Spleen (tissue), 11 donors: Measurements from ENCODE around the gene OR13A1. TPM values are rescaled to one million over a fixed set of nuclear protein-coding genes. Genes with fewer than 3 reads are reported as not detected.
"Not testable (repeated sequence)": the region's sequence is repeated elsewhere in the genome, so short reads cannot be mapped to it uniquely, and the experiment has no call there.

Experiments used
- DNase-seq: peaks from one replicate; pipeline ENCODE4 v3.0.0-alpha.2; 2020
- H3K27ac ChIP-seq, 8 donors: fragments of 200-600 bp; sonication (generic) in 7 of 8; 1 replicate in 4 of 8; 2 replicates in 4 of 8; pipeline versions ENCODE4 v1.5.0 to v1.8.0; 2016 to 2021; ENCODE audit warnings: inconsistent platforms in 4 of 8, mild to moderate bottlenecking in 4 of 8, moderate library complexity in 1 of 8
- H3K27me3 ChIP-seq, 7 donors: fragments of 200-600 bp; sonication (generic) in 6 of 7; replicated peaks in 1 of 7; 1 replicate in 4 of 7; 2 replicates in 3 of 7; pipeline versions ENCODE4 v1.5.0 to v1.8.0; 2016 to 2021; ENCODE audit warnings: inconsistent platforms in 3 of 7, mild to moderate bottlenecking in 1 of 7
- H3K36me3 ChIP-seq, 6 donors: fragments of 200-600 bp; sonication (generic) in 5 of 6; 1 replicate in 4 of 6; 2 replicates in 2 of 6; pipeline versions ENCODE4 v1.5.0 to v1.8.0; 2016 to 2021; ENCODE audit warnings: inconsistent platforms in 2 of 6
- H3K4me1 ChIP-seq, 6 donors: fragments of 200-600 bp; sonication (generic) in 5 of 6; 1 replicate in 3 of 6; 2 replicates in 3 of 6; pipeline versions ENCODE4 v1.5.0 to v1.8.0; 2016 to 2021; ENCODE audit warnings: inconsistent platforms in 3 of 6
- H3K4me3 ChIP-seq, 8 donors: fragments of 200-600 bp; sonication (generic) in 7 of 8; 1 replicate in 4 of 8; 2 replicates in 4 of 8; pipeline versions ENCODE4 v1.5.0 to v1.8.0; 2016 to 2021; ENCODE audit warnings: inconsistent platforms in 4 of 8, mild to moderate bottlenecking in 4 of 8, moderate library complexity in 2 of 8
- H3K9me3 ChIP-seq, 8 donors: fragments of 200-600 bp; sonication (generic) in 7 of 8; 1 replicate in 4 of 8; 2 replicates in 4 of 8; pipeline versions ENCODE4 v1.5.0 to v1.8.0; 2016 to 2021; ENCODE audit warnings: inconsistent platforms in 4 of 8
- CTCF ChIP-seq, 11 experiments: fragments of 200-600 bp in 7 of 11; fragments of 450-650 bp in 4 of 11; sonication (generic) in 4 of 11; IDR thresholded peaks in 8 of 11; conservative IDR thresholded peaks in 3 of 11; 1 replicate in 7 of 11; 2 replicates in 4 of 11; pipeline versions ENCODE4 v1.4.0 to v1.8.0; 2016 to 2021; ENCODE audit warnings: antibody characterized with exemption in 11 of 11, inconsistent platforms in 4 of 11, mild to moderate bottlenecking in 1 of 11
- POLR2A ChIP-seq, 3 donors: fragments of 450-650 bp; IDR thresholded peaks; one replicate each; pipeline ENCODE4 v1.5.1; 2017; ENCODE audit warnings: antibody characterized with exemption in 3 of 3, mild to moderate bottlenecking in 1 of 3
- POLR2AphosphoS5 ChIP-seq, 3 donors: sonication (generic); formaldehyde crosslinking; IDR thresholded peaks; one replicate each; pipeline ENCODE4 v1.5.1; 2017; ENCODE audit warnings: antibody characterized with exemption in 3 of 3
- WGBS, 5 donors: extraction: QIAGEN DNeasy Blood & Tissue Kit in 3 of 5; methylation state at CpG; one replicate each; pipeline versions ENCODE4 v1.1.5 to v1.1.7; 2013 to 2018; 5-methylcytosine and 5-hydroxymethylcytosine counted together
- intact Hi-C: fragments of 100-400 bp; cut with DNase I; formaldehyde crosslinking; loops from one replicate; pipeline ENCODE4 v1.15.0; 2023; ENCODE audit warnings: low total_unique reads
- polyA plus RNA-seq, 3 donors: library from polyadenylated mRNA; stranded (reverse); fragments of 200-250 nt; gene quantifications; one replicate each; pipeline ENCODE4 v1.2.1, GENCODE V29; 2013
- total RNA-seq, 7 donors: library from RNA; depleted of rRNA in 3 of 7; stranded (reverse); fragments of >200 nt in 3 of 7; fragmentation: NEBNext Ultra II Directional in 4 of 7; extraction: Animal tissue kit (Norgen Biotek cat#: 25700) in 4 of 7; gene quantifications; one replicate each; pipeline versions ENCODE4 v1.1.0 to v1.2.1, GENCODE V29; 2016 to 2021
- donor health status: healthy with polysubstance abuse.
- donor health status: DM: no; HTN: no; CAD: no; lungs with moderate emphysema.
- donor health status: DM: no; HTN: no; CAD: no.
- donor health status: Bipolar disorder and iron deficiency.
- donor health status: healthy.
- donor health status: DM: no; HTN: no; CAD: no.
- donor health status: DM: yes; HTN: yes; CAD: no.

The OR13A1 gene
- total and polyA plus RNA-seq, 10 donors: 0.13 to 3.8 (median 0.68) TPM; not detected in 1

- TF ChIP-seq CTCF (IDR thresholded peaks at IDR 0.05 in 8 of 11, conservative IDR thresholded peaks at IDR 0.05 in 3 of 11): no peak
- no peak for TF ChIP-seq POLR2A (IDR thresholded peaks at IDR 0.05)
- no peak for TF ChIP-seq POLR2AphosphoS5 (IDR thresholded peaks at IDR 0.05)
- peaks cover 0 to 11% (median 3%) of the 10 kb centered on the region in 8 donors for H3K9me3 ChIP-seq
- H3K27me3 ChIP-seq: no peaks in the 10 kb centered on the region
- H3K36me3 ChIP-seq: no peaks in the 10 kb centered on the region
- peaks cover 0 to 10% (median 6%) of the 10 kb centered on the region in 6 donors for H3K4me1 ChIP-seq
- DNase-seq: no peak
- WGBS, 5 donors: 46 to 68% (median 58%) methylated on average over 1 of the region's 1 CpG
- H3K27ac ChIP-seq: no peak overlapping the region
- H3K4me3 ChIP-seq: no peak overlapping the region
- intact Hi-C loops: no loop called here
These were observed 37.8 kb upstream of the OR13A1 start for GRCh38 chr10:45353186-45353585.

- peaks cover 0 to 28% (median 16%) of the 10 kb centered on the region in 8 donors for H3K9me3 ChIP-seq
- DNase-seq, H3K4me3 ChIP-seq, H3K4me1 ChIP-seq, H3K36me3 ChIP-seq, H3K27me3 ChIP-seq, H3K27ac ChIP-seq, intact Hi-C loops: not testable (repeated sequence)
- 82 to 98% (median 92%) methylated on average over 11 to 31 of the region's 31 CpGs for WGBS, 5 donors
These were observed 32.9 kb upstream of the OR13A1 start for GRCh38 chr10:45348196-45348765.

- WGBS, 5 donors: 87 to 97% (median 96%) methylated on average over 9 to 20 of the region's 20 CpGs
- H3K4me1 ChIP-seq, DNase-seq, H3K27me3 ChIP-seq, H3K27ac ChIP-seq, H3K4me3 ChIP-seq, intact Hi-C loops, H3K36me3 ChIP-seq: not testable (repeated sequence)
- peaks cover 0 to 28% (median 16%) of the 10 kb centered on the region in 8 donors for H3K9me3 ChIP-seq
These were observed 32.1 kb upstream of the OR13A1 start for GRCh38 chr10:45347464-45347863.

GRCh38 chr10:45346652-45347335, 31.4 kb upstream of the OR13A1 start:
- H3K36me3 ChIP-seq, DNase-seq, H3K4me3 ChIP-seq, H3K27me3 ChIP-seq, intact Hi-C loops, H3K4me1 ChIP-seq, H3K27ac ChIP-seq: not testable (repeated sequence)
- peaks cover 0 to 28% (median 16%) of the 10 kb centered on the region in 8 donors for H3K9me3 ChIP-seq
- WGBS, 5 donors: 84 to 91% (median 90%) methylated on average over 4 to 24 of the region's 24 CpGs; no CpG with 5 or more reads in 1 of the 5 donors

GRCh38 chr10:45340420-45340819, 25.0 kb upstream of the OR13A1 start:
- H3K36me3 ChIP-seq, DNase-seq, H3K4me3 ChIP-seq, intact Hi-C loops, H3K27me3 ChIP-seq, H3K27ac ChIP-seq, H3K4me1 ChIP-seq: not testable (repeated sequence)
- peaks cover 0 to 23% (median 7%) of the 10 kb centered on the region in 8 donors for H3K9me3 ChIP-seq
- WGBS, 5 donors: 77 to 88% (median 80%) methylated on average over 4 of the region's 4 CpGs

- Histone ChIP-seq H3K9me3 (peaks cover 0 to 23% (median 7%) of the 10 kb centered on the region in 8 donors), H3K4me1 (no peaks in the 10 kb centered on the region), H3K27ac (no peak overlapping the region), H3K36me3 (no peaks in the 10 kb centered on the region), H3K4me3 (no peak overlapping the region), H3K27me3 (no peaks in the 10 kb centered on the region)
- TF ChIP-seq POLR2AphosphoS5 (IDR thresholded peaks at IDR 0.05) (no peak), POLR2A (IDR thresholded peaks at IDR 0.05) (no peak), CTCF (IDR thresholded peaks at IDR 0.05 in 8 of 11, conservative IDR thresholded peaks at IDR 0.05 in 3 of 11) (no peak)
- intact Hi-C loops: no loop called here
- 92 to 100% (median 96%) methylated on average over 1 of the region's 1 CpG; no CpG with 5 or more reads in 1 of the 5 donors for WGBS, 5 donors
- no peak for DNase-seq
These were observed 24.5 kb upstream of the OR13A1 start for GRCh38 chr10:45339894-45340293.

- H3K27ac ChIP-seq, DNase-seq, H3K4me1 ChIP-seq, H3K36me3 ChIP-seq, H3K4me3 ChIP-seq, intact Hi-C loops, H3K27me3 ChIP-seq: not testable (repeated sequence)
- WGBS, 5 donors: 91 to 99% (median 93%) methylated on average over 3 of the region's 3 CpGs
- peaks cover 0 to 21% (median 10%) of the 10 kb centered on the region in 8 donors for H3K9me3 ChIP-seq
These were observed 16.4 kb upstream of the OR13A1 start for GRCh38 chr10:45331824-45332223.

GRCh38 chr10:45326864-45327263, 11.5 kb upstream of the OR13A1 start:
- intact Hi-C loops, H3K27ac ChIP-seq, H3K27me3 ChIP-seq, H3K4me3 ChIP-seq, H3K36me3 ChIP-seq, DNase-seq, H3K4me1 ChIP-seq: not testable (repeated sequence)
- peaks cover 0 to 31% (median 20%) of the 10 kb centered on the region in 8 donors for H3K9me3 ChIP-seq
- 77 to 100% (median 94%) methylated on average over 1 of the region's 1 CpG for WGBS, 5 donors
